HepG2 (cell line): ENCODE results near the gene PGAP3. TPM values are rescaled to one million over a fixed set of nuclear protein-coding genes. Genes with fewer than 3 reads are reported as not detected.

Experiments
- ATAC-seq: fragments of 200-7000 bp; cut with Tn5 transposase; 3 replicates; pipeline ENCODE4 v1.9.1; 2020; ENCODE audit warnings: mild to moderate bottlenecking, moderate library complexity
- BruUV-seq: library from RNA; stranded (reverse); fragments of 400-500 nt; replicated peaks from 2 replicates; lab custom pipeline; 2021; lab: Mats Ljungman, UMichigan
- CTCF ChIA-PET: fragments of 300-600 bp; formaldehyde crosslinking; extraction: SDS; loops from one replicate; lab custom pipeline; 2021; ENCODE audit warnings: low total read pairs, inconsistent platforms, low intra/inter-chr PET ratio; lab: Yijun Ruan, JAX
- POLR2A ChIA-PET: fragments of 350-600 bp; sonication (Branson Sonifier 250); formaldehyde crosslinking; loops from one replicate; lab custom pipeline; 2020; ENCODE audit warnings: antibody characterized with exemption, inconsistent platforms; lab: Yijun Ruan, JAX
- DNase-seq: peaks from one replicate; pipeline ENCODE4 v3.0.0-alpha.2; 2015; ENCODE audit warnings: low spot score
- FAIRE-seq: peaks from 3 replicates; lab custom pipeline; 2011; peaks lifted over from hg19 to GRCh38; lab: Jason Lieb, UNC
- H2AFZ ChIP-seq: one replicate; pipeline ENCODE4 v1.6.1; 2011; ENCODE audit warnings: low read length, inconsistent platforms
- H3K27ac ChIP-seq: fragments of 300-600 bp; 3 replicates; pipeline ENCODE4 v1.8.0; 2011; ENCODE audit warnings: mixed run types, mild to moderate bottlenecking, mixed read lengths, low read length, inconsistent platforms; ENCODE audit not compliant: insufficient read depth; ENCODE audit errors: extremely low read length
- H3K27me3 ChIP-seq, 2 experiments: fragments of 200-600 bp in 1 of 2; 2 replicates in 1 of 2; 3 replicates in 1 of 2; pipeline versions ENCODE4 v1.6.0 to v1.8.0; 2011; ENCODE audit warnings: low read length in 2 of 2, mild to moderate bottlenecking in 2 of 2, moderate library complexity in 2 of 2, inconsistent platforms in 1 of 2; ENCODE audit not compliant: insufficient read depth in 2 of 2, control insufficient read depth in 1 of 2
- H3K36me3 ChIP-seq, 2 experiments: fragments of 200-600 bp in 1 of 2; replicated peaks in 1 of 2; 2 replicates in 1 of 2; 3 replicates in 1 of 2; pipeline versions ENCODE4 v1.5.1 to v1.8.0; 2011; ENCODE audit warnings: low read length in 2 of 2, inconsistent platforms in 1 of 2; ENCODE audit not compliant: insufficient read depth in 2 of 2, control insufficient read depth in 1 of 2
- H3K4me1 ChIP-seq: 2 replicates; pipeline ENCODE4 v1.5.1; 2012; ENCODE audit warnings: low read length, inconsistent platforms; ENCODE audit not compliant: insufficient read depth
- H3K4me2 ChIP-seq: 2 replicates; pipeline ENCODE4 v1.6.0; 2011; ENCODE audit warnings: low read depth, low read length, inconsistent platforms
- H3K4me3 ChIP-seq, 3 experiments: fragments of 200-600 bp in 1 of 3; sonication (generic), shearing (Covaris generic) in 1 of 3; replicated peaks in 1 of 3; 2 replicates each; pipeline ENCODE4 v1.5.1; 2011 to 2016; ENCODE audit warnings: low read length in 3 of 3, inconsistent platforms in 2 of 3, low read depth in 2 of 3, mild to moderate bottlenecking in 2 of 3, control low read depth in 1 of 3, mixed read lengths in 1 of 3; ENCODE audit not compliant: insufficient read depth in 1 of 3
- H3K79me2 ChIP-seq: one replicate; pipeline ENCODE4 v1.6.1; 2011; ENCODE audit warnings: low read length, inconsistent platforms; ENCODE audit not compliant: insufficient read depth
- H3K9ac ChIP-seq: 2 replicates; pipeline ENCODE4 v1.6.0; 2011; ENCODE audit warnings: mild to moderate bottlenecking, low read depth, low read length, inconsistent platforms; ENCODE audit not compliant: insufficient read depth
- H3K9me3 ChIP-seq: 2 replicates; pipeline ENCODE4 v1.5.1; 2012; ENCODE audit warnings: mild to moderate bottlenecking, low read length
- H4K20me1 ChIP-seq: 2 replicates; pipeline ENCODE4 v1.6.0; 2011; ENCODE audit warnings: inconsistent platforms, mild to moderate bottlenecking, low read length, moderate library complexity; ENCODE audit not compliant: insufficient read depth
- ATM ChIP-seq: fragments of 450-650 bp; IDR thresholded peaks from 2 replicates; pipeline ENCODE4 v1.7.1; 2017; ENCODE audit warnings: mild to moderate bottlenecking, borderline replicate concordance
- CC2D1A ChIP-seq: sonication (generic); formaldehyde crosslinking; IDR thresholded peaks from 2 replicates; pipeline ENCODE4 v1.8.1; 2023; ENCODE audit warnings: mild to moderate bottlenecking, missing genetic modification reagents
- KAT2B ChIP-seq: fragments of 150-350 bp; IDR thresholded peaks from 2 replicates; pipeline ENCODE4 v1.6.1; 2014; ENCODE audit warnings: low read depth, low read length, borderline replicate concordance
- KDM5B ChIP-seq: sonication (generic); formaldehyde crosslinking; IDR thresholded peaks from 2 replicates; pipeline ENCODE4 v1.4.0; 2020; ENCODE audit warnings: missing genetic modification reagents, mild to moderate bottlenecking, borderline replicate concordance
- MED1 ChIP-seq: sonication (generic); formaldehyde crosslinking; IDR thresholded peaks from 2 replicates; pipeline ENCODE4 v1.4.0; 2020; ENCODE audit warnings: missing genetic modification reagents
- PAWR ChIP-seq: sonication (generic); formaldehyde crosslinking; IDR thresholded peaks from 2 replicates; pipeline ENCODE4 v1.4.0; 2020; ENCODE audit warnings: missing genetic modification reagents, mild to moderate bottlenecking, borderline replicate concordance
- RCOR2 ChIP-seq: IDR thresholded peaks from 2 replicates; pipeline ENCODE4 v1.6.1; 2016; ENCODE audit warnings: missing biosample characterization, missing genetic modification reagents
- RFXAP ChIP-seq: sonication (generic); formaldehyde crosslinking; IDR thresholded peaks from 2 replicates; pipeline ENCODE4 v1.4.0; 2020; ENCODE audit warnings: missing genetic modification reagents, borderline replicate concordance
- TAF1 ChIP-seq: sonication (generic); formaldehyde crosslinking; IDR thresholded peaks from 2 replicates; pipeline ENCODE4 v1.4.0; 2020; ENCODE audit warnings: missing genetic modification reagents
- ZBTB7A ChIP-seq: sonication (generic); formaldehyde crosslinking; IDR thresholded peaks from 2 replicates; pipeline ENCODE4 v1.8.0; 2022; ENCODE audit warnings: mild to moderate bottlenecking, missing genetic modification reagents
- ZBTB8A ChIP-seq: sonication (generic); formaldehyde crosslinking; IDR thresholded peaks from 2 replicates; pipeline ENCODE4 v1.4.0; 2020; ENCODE audit warnings: mild to moderate bottlenecking, low read depth, missing genetic modification reagents, borderline replicate concordance
- ZMYM3 ChIP-seq: sonication (generic); formaldehyde crosslinking; IDR thresholded peaks from 2 replicates; pipeline ENCODE4 v1.5.1; 2020; ENCODE audit warnings: mild to moderate bottlenecking, missing genetic modification reagents
- ZNF652 ChIP-seq: IDR thresholded peaks from 2 replicates; pipeline ENCODE4 v1.6.1; 2016; ENCODE audit warnings: low read depth, borderline replicate concordance
- ZSCAN21 ChIP-seq: sonication (generic); formaldehyde crosslinking; IDR thresholded peaks from 2 replicates; pipeline ENCODE4 v1.8.0; 2022; ENCODE audit warnings: mild to moderate bottlenecking, missing genetic modification reagents, moderate library complexity, borderline replicate concordance
- WGBS: methylation state at CpG from one replicate; pipeline ENCODE4 v1.1.6; 2017; ENCODE audit warnings: low lambda C conversion rate; 5-methylcytosine and 5-hydroxymethylcytosine counted together
- in situ Hi-C: cut with HindIII; loops from 2 replicates; pipeline ENCODE4 v1.10.0; 2017; ENCODE audit warnings: low pct_unique_long_range_greater_than_20kb; ENCODE audit not compliant: extremely low pct_ligation_motif_present
- intact Hi-C: fragments of 100-400 bp; cut with micrococcal nuclease; formaldehyde crosslinking; loops from one replicate; pipeline ENCODE4 v1.10.0; 2022; ENCODE audit not compliant: unreplicated experiment
- polyA plus RNA-seq, 8 experiments: library from polyadenylated mRNA; depleted of rRNA in 3 of 8; stranded (reverse) in 7 of 8; unstranded in 1 of 8; fragments of >200 nt; fragmentation: Illumina TruSeq in 4 of 8; extraction: Trizol in 4 of 8; gene quantifications; 2 replicates each; pipeline versions ENCODE4 v1.2.1 to v1.2.3, GENCODE V29; 2011 to 2016; ENCODE audit warnings: low read depth in 4 of 8, missing spikeins in 1 of 8, mixed read lengths in 1 of 8; ENCODE audit not compliant: insufficient read depth in 1 of 8
- total RNA-seq, 5 experiments: library from RNA; depleted of rRNA; stranded (reverse); fragments of >200 nt; fragmentation: Illumina TruSeq; extraction: Trizol; gene quantifications; 2 replicates each; pipeline ENCODE4 v1.2.3, GENCODE V29; 2016; ENCODE audit warnings: low read depth in 1 of 5
- TF ChIP-seq, protein P1 (sequence below): sonication (generic); formaldehyde crosslinking; IDR thresholded peaks from 2 replicates; pipeline ENCODE4 v1.5.0; 2020; ENCODE audit warnings: missing genetic modification reagents, mild to moderate bottlenecking, borderline replicate concordance
- TF ChIP-seq, protein P2 (sequence below): sonication (generic); formaldehyde crosslinking; IDR thresholded peaks from 2 replicates; pipeline ENCODE4 v1.4.0; 2020; ENCODE audit warnings: missing genetic modification reagents

PGAP3 gene
- total and polyA plus RNA-seq, 2 of the 13 experiments (the other 11 are each of a cell fraction or from before 2014, with no cell fraction given): 11.9 to 14.6 TPM

DNA sequence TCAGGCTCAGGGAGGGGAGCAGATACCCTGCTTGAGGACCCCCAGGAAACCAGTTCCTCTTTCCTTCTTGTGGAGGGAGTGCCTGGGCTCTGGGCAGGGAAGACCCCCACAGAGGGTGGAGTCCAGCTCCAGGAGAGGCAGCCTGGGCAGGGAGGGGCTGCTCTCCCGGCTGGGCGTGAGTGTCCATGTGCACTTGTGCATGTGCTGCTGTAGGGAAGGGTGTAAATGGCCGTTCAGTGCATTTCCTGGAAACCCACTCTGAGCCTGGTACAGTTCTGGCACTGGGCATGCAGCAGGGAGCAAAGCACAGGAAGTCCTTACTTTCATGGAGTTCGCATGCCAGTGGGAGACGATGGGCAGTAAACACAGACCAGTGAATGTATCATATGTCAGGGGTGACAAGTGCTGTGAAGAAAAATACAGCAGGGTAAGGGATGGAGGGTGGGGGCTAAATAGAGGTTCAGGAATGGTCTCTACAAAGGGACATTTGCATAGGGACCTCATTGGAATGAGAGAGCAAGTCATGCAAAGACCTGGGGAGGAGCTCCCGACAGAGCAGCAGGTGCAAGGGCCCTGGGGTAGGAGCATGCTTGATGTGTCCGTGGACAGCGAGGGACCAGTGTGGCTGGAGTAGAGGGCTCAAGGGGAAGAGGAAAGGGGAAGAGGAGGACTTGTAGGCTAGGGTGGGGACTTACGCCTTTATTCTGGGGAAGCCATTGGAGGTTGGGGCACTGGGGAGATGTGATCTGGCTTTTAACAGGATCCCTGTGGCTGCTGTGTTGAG lies 45.4 kb downstream of the PGAP3 start:
- in situ Hi-C loops: no loop called here
- peaks cover 3% of the 10 kb centered on the region for H4K20me1 ChIP-seq
- 93% methylated on average over 9 of the region's 9 CpGs for WGBS

DNA sequence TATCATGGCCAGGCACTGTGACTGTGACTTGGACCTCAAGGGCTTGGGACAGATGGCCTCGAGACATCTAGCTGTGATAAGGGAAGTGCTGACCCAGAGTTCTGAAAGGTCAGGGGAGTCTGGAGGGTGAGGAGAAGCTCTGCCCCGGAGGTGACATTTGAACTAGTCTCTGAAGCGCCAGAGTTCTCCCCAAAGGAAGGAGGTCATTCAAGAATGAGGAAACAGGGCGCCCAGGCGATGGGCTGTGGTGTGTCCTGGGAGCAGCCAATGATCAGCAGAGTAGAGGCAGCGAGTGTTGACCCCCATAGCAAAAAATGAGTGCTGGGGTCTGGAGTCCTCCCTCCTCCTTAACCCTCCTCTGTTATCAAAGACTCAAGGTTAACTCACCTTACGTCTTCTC lies 46.0 kb downstream of the PGAP3 start:
- H3K9me3 ChIP-seq: no peaks in the 10 kb centered on the region
- no peaks in the 10 kb centered on the region; a peak in 1 of 5 replicates for H3K27me3 ChIP-seq
- H3K4me1 ChIP-seq: peaks cover 56% of the 10 kb centered on the region
- TF ChIP-seq ZNF652 (CRISPR knock-in tag): no peak
- TF ChIP-seq, protein P1, sequence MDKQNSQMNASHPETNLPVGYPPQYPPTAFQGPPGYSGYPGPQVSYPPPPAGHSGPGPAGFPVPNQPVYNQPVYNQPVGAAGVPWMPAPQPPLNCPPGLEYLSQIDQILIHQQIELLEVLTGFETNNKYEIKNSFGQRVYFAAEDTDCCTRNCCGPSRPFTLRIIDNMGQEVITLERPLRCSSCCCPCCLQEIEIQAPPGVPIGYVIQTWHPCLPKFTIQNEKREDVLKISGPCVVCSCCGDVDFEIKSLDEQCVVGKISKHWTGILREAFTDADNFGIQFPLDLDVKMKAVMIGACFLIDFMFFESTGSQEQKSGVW (CRISPR knock-in tag): no peak
- TF ChIP-seq ZBTB7A (CRISPR knock-in tag): no peak
- TF ChIP-seq TAF1 (CRISPR knock-in tag): no peak
- no peak for TF ChIP-seq ZSCAN21
- TF ChIP-seq MED1 (CRISPR knock-in tag): no peak
- TF ChIP-seq, protein P2, sequence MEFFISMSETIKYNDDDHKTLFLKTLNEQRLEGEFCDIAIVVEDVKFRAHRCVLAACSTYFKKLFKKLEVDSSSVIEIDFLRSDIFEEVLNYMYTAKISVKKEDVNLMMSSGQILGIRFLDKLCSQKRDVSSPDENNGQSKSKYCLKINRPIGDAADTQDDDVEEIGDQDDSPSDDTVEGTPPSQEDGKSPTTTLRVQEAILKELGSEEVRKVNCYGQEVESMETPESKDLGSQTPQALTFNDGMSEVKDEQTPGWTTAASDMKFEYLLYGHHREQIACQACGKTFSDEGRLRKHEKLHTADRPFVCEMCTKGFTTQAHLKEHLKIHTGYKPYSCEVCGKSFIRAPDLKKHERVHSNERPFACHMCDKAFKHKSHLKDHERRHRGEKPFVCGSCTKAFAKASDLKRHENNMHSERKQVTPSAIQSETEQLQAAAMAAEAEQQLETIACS: no peak
- TF ChIP-seq ZBTB8A (CRISPR knock-in tag): no peak
- no peak for TF ChIP-seq PAWR (CRISPR knock-in tag)
- TF ChIP-seq KDM5B: no peak
- no peak for TF ChIP-seq ATM
- TF ChIP-seq RFXAP (CRISPR knock-in tag): no peak
- no peak for TF ChIP-seq CC2D1A (CRISPR knock-in tag)
- in situ Hi-C loops (no loop called here), intact Hi-C loops (no loop called here)
- H3K27ac ChIP-seq: no peak overlapping the region
- H3K79me2 ChIP-seq: peaks cover 60% of the 10 kb centered on the region
- H3K4me2 ChIP-seq: no peak overlapping the region
- peaks cover 0 to 2% of the 10 kb centered on the region in 2 experiments; a peak in 2 of 5 replicates for H3K36me3 ChIP-seq
- H3K4me3 ChIP-seq: no peak overlapping the region
- CTCF ChIA-PET: no interaction called here
- POLR2A ChIA-PET: no interaction called here
- no peak for FAIRE-seq
- no peak for DNase-seq
- no peak overlapping the region for H2AFZ ChIP-seq
- no TSS peak for BruUV-seq
- H3K9ac ChIP-seq: no peak overlapping the region
- H4K20me1 ChIP-seq: peaks cover 3% of the 10 kb centered on the region
- no peak for ATAC-seq
- 92% methylated on average over 7 of the region's 7 CpGs for WGBS

More for the DNA sequence above, 45.4 kb downstream of the PGAP3 start:
- Histone ChIP-seq H3K4me1 (peaks cover 56% of the 10 kb centered on the region), H2AFZ (no peak overlapping the region), H3K36me3 (peaks cover 0 to 2% of the 10 kb centered on the region in 2 experiments; a peak in 2 of 5 replicates), H3K79me2 (peaks cover 63% of the 10 kb centered on the region), H3K9ac (no peak overlapping the region), H3K4me2 (no peak overlapping the region), H3K4me3 (no peak overlapping the region), H3K9me3 (no peaks in the 10 kb centered on the region), H3K27ac (no peak overlapping the region), H3K27me3 (no peaks in the 10 kb centered on the region; a peak in 1 of 5 replicates)
- ChIA-PET POLR2A (interaction anchor here (1.3 kb wide), 1 partner anchor 10 kb away, joined by 3 read pairs; no protein-coding TSS in a partner anchor), CTCF (no interaction called here)
- DNase-seq (no peak), ATAC-seq (no peak), FAIRE-seq (no peak)
- intact Hi-C loops: no loop called here
- BruUV-seq: no TSS peak
- no peak for TF ChIP-seq KAT2B
- no peak for TF ChIP-seq RCOR2 (CRISPR knock-in tag)
- peak; percentile 56; the same call in 1 of the 2 replicates for TF ChIP-seq ZMYM3 (CRISPR knock-in tag)
